8988T (cell line): ENCODE data around the gene MKNK1.

Source experiments
- DNase-seq: peaks from one replicate; pipeline ENCODE4 v3.0.0; 2011

Gene MKNK1

DNA sequence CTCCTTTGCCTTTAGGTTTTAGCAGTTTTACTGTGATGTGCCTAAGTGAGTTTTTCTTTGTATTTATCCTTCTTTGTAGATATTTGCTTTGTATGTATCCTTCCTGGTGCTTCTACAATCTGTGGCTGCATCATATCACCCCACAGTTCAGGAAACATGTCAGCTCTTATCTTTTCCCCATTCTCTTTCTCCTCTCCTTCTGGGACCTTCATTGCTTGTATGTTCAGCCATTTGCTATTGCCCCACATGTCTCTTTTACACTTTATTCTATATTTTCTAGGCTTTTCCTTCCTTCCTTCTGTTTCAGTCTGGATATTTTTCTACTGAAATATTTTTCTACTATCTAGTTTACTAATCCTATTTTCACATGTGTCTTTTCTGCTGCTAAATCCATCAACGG, 67.5 kb downstream of the MKNK1 start:
- no peak for DNase-seq

DNA sequence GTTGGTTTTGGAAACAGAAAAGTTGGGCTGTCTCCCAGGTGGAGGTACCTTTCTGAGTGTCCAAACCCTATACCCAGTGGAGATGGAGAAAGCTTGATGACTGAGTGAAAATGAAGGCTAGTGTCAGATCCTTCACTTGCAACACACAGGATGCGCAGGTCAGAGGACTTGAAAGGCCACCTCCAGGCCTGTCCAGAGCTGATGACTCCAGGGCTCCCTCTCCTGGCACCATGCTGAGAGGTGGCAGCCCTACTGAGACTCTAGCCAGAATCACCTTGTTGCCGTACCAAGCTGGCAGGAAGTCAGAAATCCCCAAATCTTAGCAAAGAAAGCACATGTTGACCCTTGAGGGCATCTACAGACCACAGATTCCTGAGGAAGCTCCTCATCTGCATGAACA, 69.0 kb downstream of the MKNK1 start:
- peak; percentile 76 for DNase-seq

DNA sequence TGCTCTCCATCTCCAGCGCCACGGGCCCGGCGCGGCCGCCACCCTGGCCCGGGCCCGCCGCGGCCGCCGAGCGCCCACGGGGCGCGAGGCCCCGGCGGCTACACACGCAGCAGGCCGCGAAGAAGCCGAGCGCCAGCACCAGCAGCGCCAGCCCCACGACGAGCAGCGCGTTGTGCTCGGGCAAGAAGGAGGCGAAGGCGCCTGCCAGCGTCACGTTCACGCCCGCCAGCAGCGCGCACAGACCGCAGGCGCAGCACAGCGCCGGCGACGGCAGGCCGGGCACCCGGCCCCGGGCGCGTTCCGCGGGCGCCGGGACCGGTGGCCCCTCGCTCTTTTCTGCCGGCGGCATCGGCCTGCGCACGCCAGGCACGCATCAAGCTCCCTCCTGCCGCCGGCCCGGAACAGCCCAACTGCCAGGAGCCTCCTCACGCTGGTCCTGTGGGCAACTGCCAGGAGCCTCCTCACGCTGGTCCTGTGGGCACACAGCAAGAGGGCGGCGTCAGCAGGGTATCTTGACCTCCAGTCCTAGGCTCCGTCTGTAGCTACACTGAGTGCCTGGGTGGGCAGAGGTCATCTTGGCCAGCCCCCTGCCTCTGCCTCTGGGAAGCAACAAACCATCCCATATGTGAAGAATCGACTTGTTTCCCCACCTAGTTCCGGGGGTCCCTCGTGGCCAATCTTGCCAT, 70.7 kb downstream of the MKNK1 start:
- no peak for DNase-seq

DNA sequence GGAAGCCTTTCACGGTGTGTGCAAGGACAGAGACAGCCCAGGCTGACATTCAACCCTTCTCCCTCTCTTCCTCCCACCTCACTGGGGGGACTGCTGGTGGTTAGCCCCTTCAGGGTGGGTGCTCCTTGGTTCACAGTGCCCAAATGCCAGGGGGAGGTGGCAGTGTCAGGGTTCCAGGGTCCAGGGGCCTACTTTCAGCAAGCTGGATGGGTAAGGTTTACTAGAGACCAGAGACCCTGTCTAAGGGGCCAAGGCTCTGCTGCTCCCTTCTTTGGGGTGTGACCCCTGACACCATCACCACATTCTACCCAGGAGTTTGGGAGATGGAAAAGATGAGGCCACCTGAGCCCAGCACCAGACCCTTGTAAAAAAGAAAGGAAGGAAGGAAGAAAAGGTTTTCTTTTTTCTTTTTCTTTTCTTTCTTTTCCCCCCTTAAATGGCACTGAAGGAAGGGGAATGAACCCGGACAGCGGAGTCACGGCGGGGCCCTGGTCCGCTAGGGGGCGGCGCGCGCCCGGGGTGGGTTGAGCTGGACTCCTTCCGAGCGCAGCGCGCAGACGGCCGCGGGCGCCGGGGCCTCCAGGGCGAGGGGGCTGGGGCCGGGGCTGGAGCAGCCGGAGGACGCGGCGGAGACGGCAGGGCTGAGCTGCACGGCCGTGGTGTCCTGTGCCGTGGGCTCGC, 71.4 kb downstream of the MKNK1 start:
- no peak for DNase-seq

DNA sequence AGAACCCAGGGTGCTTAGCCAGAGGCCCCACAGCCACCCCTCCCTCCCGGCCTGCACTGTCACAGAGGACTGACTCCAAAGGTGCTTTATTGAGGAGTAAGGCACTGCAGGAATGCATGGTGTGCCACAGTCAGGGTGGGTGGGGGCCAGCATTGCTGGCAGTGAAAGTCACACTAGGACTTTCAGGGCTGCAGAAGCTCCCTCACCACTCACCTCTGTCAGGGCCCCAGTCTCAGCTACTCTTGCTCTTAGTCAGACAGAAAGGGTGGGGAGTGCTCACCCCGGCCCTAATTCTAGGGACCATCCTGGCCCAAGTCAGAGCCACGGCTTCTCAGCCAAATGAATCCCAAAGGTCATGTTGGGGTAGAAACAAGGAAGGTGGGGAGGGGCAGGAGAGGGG, 72.0 kb downstream of the MKNK1 start:
- DNase-seq = no peak

DNA sequence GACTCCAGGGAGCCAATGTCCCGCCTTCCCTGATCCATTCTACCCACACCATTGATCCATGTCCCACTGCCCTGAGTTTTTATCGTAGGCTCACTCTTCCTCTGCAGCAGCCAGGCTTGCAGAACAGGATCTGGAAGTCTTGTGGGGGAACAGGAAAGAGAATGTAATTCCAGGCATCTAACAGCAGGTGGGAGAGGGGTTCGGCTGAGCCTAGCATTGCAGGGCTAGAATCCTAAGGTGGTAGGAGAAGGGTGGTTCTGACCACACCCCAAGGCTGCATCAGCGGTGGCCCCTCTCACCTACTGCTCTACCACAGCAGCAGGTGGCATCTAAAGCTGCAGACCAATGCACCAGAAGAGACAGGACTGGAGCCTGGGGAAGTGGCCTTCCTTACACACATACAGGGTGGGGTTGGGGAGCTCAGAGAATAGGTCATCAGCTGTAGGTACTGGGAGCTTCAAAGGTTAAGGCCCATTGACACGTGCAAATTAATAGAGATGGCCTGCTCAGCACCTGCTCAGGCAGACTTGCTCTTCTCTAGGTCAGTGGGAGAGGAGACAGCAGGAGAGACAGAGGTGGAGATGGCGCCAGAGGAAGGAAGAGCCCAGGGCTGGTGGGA, 73.2 kb downstream of the MKNK1 start:
- DNase-seq = no peak

DNA sequence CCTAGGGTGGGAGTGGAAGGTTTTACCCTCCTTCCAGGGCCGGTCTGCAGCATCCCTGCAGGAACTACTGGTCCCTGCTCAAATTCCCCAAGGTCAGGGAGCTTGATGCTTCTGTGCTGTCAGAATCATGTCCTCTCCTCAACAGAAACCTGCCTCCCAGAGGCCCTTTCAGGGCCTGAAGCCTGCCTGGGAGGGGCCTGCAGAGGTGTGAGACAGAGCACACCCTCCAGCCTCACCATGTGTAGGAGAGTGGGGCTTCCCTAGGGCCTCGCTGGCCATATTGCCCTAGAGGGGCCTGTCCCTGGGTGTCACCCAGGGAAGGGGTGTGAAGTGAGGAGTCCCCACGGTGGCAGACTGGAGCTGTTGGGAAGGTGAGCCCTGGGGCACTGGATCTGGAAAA, 73.8 kb downstream of the MKNK1 start:
- no peak for DNase-seq

DNA sequence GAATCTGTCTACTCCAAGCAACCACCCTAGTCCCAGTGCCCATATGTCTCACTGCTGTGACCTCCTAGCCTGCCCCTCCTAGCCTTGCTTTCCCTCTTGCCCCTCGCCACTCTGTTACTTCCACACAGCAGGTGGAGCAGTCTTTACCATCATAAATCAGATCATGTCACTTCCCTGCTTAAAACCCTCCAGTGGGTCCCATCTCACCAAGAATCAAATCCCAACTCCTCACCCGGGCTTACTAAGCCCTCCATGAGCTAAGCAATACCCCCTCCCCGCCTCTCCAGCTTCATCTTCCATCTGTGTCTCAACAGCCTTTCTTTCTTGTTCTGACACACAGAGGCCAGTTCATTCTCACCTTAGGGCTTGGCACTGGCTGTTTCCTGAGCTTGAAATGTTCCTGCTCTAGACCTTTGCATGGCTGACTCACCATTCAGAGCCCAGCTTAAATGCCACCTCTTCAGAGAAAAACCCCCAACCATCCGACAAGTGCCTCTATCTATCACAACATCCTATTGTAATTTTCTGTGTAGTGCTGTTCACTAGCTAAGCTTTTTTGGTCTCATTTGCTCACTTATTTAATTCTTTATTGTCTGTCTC, 74.9 kb downstream of the MKNK1 start:
- DNase-seq = no peak

DNA sequence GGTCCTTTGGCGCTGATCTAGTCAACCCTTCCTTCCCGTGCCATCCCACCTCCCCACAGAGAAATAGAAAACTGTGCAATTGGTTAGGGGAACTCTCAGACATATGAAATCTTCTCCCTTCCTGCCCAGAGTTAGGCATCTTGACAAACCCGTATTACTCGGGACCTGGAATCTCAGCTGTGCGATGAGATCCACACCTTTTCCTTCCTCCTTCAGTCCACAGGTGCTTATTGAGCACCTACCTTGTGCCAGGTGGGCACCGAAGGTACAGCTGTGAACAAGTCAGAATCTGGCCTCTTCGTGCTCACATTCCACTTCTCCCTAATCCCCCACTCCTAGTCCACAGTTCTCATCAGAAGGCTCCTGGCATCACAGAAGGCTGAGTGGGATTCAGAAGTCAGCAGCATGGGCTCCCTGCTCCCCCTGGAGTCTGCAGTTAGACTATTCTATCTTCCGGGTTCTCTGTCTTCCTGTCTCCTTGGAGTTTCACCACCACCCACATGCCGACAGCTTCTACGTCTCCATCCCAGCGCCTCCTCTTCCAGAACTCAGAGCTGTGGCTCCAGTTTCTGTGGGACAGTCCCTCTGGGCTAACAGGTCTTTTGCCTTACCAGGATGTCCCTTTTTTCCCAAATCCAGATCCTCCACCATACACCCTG, 75.6 kb downstream of the MKNK1 start:
- DNase-seq = peak; percentile 62

DNA sequence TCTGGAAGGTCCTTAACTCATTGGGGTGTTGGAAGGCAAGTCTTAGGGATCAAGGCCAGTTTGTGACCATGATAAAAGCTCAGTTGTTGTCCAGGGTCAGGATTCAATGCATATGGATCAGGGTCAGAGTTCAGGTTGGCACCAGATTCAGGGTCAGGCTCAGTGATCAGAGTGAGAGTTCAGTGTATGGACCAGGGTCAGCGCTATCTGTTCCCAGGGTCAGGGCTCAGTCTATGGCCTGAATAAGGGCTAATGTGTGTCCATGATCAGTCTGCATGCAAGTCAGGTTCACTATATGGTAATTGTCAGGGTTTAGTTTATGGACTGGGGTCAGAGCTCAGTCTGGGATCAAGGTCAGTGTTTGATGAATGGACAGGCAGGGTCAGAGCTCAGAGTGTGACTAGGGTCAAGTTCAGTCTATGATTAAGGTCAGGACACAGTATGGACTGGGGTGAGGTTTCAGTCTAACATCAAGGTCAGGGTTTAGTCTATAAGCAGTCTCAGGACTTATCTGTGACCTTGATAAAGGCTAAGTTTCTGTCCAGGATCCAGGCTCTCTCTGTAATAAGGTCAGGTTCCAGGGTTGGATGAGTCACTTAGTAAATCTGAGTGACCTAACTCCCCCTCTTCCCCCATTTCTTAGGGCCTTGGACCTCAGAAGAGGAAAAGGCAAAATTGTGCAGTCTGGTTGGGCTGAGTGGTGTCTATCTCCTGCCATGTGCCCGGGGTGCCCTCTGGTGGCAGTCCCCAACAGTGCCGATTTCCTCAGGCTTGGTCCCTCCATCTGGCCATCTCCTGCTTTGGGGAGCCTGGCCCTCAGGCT, 76.4 kb downstream of the MKNK1 start:
- DNase-seq = peak; percentile 81

DNA sequence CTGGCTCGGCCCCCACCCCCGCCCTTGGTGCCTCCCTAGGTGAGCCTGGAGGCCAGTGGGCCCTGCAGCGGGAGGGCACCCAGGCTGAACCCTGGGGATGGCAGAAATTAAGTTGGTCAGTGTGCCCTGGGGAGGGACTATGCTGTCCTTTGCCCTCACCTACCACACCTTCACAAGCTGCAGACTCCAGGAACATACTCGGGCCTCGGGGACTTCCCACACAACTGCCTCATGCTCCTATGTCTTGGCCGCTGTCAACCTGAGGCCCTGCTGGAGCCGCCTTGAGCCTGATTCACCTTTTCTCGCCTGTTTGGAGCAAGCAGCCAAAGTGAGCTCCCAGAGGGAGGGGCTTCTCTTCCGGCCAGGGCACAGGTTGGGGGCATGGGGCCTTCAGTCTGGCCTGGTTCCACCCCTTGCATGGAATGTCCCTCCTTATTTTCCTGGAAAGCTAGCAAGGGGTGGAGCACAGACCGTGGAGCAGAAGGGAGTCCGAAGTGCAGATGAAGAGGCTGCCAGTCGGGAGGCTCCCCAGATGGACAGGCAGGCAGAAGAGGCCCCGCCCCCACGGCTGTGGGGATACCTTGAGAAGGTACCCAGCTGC, 77.3 kb downstream of the MKNK1 start:
- DNase-seq = no peak

DNA sequence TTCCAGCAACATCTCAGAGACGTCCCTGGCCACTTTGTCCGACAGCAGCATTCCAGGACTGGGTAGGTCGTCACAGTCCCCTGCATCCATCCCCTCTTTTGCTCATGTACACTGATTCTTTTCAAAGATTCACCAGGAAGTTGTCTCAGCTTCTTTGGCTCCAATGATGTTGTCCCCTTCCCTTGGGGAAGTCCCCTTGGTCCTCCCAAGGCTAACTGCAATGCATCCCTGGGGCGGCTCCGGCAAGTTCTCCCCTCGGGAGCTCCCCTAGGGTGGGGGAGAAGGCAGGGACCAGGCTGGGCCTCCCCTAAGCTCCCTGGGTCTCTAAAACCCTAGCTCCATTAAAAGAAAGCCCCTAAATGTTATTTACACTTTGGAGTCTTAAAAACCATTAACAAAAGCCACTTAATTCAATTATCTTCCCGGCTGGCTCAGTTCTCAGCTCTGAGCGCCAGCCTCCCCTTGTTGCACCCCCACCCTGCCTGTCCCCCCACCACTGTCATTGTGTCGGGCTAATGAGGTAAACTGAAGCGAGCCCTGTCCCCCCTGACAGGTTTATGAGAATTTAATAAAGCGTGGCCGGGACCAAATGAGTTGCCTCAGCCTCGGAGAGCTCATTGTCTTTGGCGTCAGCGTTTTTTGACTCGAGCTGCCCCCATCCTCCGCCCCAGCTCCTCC, 77.9 kb downstream of the MKNK1 start:
- DNase-seq = no peak

DNA sequence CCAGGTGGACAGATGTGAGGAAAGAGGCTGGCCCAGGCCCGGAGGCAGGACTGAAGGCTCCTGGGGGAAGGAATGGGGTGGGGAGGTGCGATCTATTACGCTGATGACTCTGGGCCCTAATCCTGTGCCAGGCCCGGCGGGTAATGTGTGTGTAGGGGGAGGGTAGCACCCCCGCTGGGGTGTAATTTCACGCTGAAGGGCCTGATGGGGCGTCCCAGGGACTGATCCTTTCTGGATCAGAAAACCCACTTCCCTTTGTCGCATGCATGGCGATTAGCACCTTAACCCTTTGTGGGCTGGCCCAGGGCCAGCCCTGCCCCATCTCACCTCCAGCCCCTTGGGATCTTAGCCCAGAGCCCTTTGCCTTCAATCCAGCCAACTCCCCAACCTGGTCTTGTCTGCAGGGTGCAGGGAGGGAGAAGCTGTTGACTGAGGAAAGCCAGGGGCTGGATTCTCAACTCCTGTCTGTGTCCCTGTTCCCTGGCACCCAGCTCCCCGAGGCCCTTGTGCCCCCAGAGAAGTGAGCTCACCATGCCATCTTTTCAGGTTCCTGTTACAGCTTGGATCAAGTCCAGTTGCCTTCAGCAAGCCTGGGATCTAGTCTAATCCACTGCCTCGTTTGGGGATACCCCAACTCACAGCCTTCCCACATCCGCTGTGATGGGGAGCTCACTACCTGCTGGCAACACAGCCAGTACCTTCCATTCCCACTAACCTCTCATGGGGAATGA, 78.7 kb downstream of the MKNK1 start:
- no peak for DNase-seq

DNA sequence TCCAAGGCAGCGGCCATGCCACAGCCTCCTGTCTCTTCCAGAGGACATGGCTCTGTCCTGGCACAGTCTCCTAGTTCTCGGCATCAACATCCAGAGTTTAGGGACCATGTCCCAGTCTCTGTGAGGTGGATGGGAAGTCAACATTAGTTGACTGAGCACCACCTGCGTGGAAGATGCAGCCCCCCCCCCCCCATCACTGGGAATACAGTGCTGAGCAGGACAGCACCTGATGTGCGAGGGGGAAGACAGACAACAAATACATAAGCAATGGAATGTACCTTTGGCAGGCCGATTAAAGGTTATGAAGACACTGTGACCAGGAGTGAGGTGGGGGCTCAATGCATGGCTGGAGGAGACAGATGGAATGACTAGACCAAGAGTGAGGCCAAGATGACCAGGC, 79.2 kb downstream of the MKNK1 start:
- no peak for DNase-seq

DNA sequence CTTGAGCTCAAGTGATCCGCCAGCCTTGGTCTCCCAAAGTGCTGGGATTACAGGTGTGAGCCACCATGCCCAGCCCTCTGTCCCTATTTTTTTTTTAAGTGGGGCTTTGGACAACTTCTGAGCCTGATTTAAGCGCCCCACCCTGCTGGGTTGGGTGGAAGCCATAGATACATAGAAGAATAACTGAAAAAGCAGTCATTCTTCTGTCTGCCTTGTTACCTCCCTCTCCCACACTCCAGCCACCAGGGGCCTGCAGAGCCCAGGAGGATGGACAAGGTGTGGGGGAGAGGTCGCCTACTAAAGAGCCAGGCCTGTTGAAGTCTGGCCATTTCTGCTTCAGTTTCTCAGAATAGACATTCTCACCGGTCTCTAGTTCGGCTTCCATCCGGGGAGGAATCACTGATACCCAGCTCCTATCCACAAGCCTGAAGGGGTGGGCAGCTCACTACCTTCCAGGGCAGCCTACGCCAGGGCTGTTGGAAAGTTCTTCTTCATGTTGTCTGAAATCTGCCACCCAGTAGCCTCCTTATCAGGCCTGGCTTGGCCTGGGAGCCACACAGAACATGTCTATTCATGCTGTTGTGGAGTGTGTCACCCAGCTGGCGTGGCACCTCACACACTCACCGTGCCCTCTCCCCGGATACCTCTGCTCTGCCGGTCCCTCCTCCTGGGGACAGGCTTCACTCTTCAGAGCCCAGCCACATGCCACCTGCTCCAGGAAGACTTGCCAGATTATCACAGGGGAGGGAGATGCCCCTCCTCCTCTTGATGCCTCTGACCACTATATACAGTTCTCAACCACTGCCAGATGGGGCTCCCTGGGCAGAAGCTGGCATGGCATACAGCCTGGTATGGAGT, 80.3 kb downstream of the MKNK1 start:
- no peak for DNase-seq

DNA sequence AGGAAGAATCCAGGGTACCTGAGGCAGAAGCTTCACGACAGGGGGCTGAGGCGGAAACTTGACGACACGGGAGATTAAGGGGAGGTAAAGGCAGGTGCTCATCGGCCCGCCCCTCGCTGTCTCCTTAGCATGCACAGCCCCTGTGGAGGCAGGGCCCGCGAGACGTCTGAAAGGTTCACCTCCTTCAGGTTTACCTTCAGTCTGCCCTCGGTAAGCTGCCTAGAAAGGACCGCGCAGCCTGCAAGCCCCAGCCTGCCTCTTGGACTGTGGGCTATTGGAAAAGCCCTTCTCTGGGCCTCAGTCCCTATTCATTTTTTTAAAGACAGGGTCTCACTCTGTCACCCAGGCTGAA, 81.1 kb downstream of the MKNK1 start:
- DNase-seq = no peak

DNA sequence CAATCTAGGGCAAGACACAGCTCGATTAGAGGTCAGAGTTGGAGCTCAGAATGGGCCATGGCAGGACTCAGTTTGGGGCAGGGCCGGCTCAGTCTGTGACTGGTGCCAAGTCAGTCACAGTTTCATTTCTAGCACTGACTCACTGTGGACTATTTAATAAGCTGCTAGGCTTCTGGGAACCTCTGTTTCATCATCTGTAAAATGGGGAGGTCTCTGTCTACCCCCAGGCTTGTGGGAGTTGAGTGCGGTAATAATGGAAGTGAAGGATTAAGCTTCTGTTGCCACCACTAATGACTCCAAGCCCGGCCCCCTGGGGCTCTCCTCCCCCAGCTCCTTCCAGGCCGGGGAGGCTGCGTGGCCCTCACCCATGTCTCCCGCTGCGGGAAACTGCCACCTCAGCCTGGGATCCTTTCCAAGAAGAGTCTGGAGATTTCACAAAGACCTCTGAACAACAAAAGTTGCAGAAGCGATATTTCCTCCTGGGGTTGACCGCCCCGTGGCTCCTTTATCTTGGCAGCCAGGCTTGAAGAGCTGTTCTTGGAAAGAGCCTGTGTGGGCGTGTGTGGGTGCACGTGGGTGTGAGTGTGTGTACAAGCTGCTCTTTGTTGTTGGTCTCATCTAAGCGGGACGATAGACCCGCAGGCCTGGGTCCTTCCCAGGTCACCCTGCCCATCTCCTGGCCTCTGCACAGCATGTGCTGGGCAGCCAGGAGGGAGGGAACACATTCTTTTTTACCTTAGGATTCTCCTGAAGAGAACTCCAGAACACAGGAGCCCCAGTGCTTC, 81.7 kb downstream of the MKNK1 start:
- no peak for DNase-seq

DNA sequence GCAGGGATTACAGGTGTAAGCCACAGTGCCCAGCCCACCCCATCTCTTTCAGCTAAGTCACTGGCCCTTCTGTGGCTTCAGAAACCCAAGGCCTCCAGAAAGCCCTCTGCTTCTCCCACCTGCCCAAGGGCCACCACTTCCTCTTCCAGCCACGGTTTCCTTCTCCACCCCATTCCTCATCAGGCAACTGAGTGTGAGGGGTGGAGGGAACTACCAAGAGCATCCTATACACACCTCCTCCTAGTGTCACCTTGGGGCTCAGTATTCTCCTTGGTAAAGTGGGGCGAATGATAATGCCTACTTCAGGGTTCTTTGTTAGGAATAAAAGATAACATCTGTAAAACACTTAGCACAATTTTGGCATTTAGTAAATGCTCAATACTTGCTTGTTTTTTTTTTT, 82.7 kb downstream of the MKNK1 start:
- no peak for DNase-seq
